ENCODE measurements around the gene PPP1R14C.

DNA sequence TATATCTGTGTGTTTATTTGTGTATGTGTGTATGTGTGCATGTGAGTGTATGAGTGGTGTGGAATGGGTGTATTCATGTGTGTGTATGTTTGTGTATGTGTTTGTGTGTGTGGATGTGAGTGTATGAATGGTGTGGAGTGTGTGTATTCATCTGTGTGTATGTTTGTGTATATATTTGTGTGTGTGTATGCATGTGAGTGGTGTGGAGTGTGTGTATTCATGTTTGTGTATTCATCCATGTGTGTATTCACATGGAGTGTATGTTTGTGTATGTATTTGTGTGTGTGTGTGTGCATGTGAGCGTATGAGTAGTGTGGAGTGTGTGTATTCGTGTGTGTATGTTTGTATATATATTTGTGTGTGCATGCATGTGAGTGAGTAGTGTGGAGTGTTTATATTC is 66.6 kb downstream of the PPP1R14C start:
- TF ChIP-seq, protein P1, sequence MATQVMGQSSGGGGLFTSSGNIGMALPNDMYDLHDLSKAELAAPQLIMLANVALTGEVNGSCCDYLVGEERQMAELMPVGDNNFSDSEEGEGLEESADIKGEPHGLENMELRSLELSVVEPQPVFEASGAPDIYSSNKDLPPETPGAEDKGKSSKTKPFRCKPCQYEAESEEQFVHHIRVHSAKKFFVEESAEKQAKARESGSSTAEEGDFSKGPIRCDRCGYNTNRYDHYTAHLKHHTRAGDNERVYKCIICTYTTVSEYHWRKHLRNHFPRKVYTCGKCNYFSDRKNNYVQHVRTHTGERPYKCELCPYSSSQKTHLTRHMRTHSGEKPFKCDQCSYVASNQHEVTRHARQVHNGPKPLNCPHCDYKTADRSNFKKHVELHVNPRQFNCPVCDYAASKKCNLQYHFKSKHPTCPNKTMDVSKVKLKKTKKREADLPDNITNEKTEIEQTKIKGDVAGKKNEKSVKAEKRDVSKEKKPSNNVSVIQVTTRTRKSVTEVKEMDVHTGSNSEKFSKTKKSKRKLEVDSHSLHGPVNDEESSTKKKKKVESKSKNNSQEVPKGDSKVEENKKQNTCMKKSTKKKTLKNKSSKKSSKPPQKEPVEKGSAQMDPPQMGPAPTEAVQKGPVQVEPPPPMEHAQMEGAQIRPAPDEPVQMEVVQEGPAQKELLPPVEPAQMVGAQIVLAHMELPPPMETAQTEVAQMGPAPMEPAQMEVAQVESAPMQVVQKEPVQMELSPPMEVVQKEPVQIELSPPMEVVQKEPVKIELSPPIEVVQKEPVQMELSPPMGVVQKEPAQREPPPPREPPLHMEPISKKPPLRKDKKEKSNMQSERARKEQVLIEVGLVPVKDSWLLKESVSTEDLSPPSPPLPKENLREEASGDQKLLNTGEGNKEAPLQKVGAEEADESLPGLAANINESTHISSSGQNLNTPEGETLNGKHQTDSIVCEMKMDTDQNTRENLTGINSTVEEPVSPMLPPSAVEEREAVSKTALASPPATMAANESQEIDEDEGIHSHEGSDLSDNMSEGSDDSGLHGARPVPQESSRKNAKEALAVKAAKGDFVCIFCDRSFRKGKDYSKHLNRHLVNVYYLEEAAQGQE (IDR thresholded peaks at IDR 0.05; ENCODE audit: insufficient read depth in 1 of 2, low read depth in 2 of 2, low read length in 2 of 2) = no peak
- TF ChIP-seq POLR2AphosphoS5 (IDR thresholded peaks at IDR 0.05; ENCODE audit: low read depth, low read length) (no peak), TAF1 (IDR thresholded peaks at IDR 0.05; ENCODE audit: borderline replicate concordance, insufficient read depth, low read length) (no peak), SIN3A (IDR thresholded peaks at IDR 0.05; ENCODE audit: borderline replicate concordance, insufficient read depth, low read length) (no peak), FOXP2 (optimal IDR thresholded peaks at IDR 0.05; ENCODE audit: borderline replicate concordance, extremely low read depth, extremely low read length, insufficient read depth) (no peak)
